ENCODE measurements around the gene SAYSD1. TPM values are rescaled to one million over a fixed set of nuclear protein-coding genes. Genes with fewer than 3 reads are reported as not detected.

SAYSD1 gene
- total RNA-seq, 2 donors from 2014 or later: 12.9 to 15.5 TPM

GRCh38 chr6:39118921-39119320 is 3.9 kb upstream of the SAYSD1 start:
- Histone ChIP-seq H3K9ac (ENCODE audit: low read depth in 2 of 2, low read length in 2 of 2) (no peak overlapping the region), H3K4me3 (no peak overlapping the region), H3K9me3 (no peaks in the 10 kb centered on the region), H3K27me3 (no peaks in the 10 kb centered on the region), H3K36me3 (no peaks in the 10 kb centered on the region), H3K4me1 (peaks cover 5% of the 10 kb centered on the region), H3K27ac (no peak overlapping the region)
- DNase-seq: no peak
- intact Hi-C loops (cut with DNase I): no loop called here
- TF ChIP-seq CTCF (IDR thresholded peaks at IDR 0.05): no peak

DNA sequence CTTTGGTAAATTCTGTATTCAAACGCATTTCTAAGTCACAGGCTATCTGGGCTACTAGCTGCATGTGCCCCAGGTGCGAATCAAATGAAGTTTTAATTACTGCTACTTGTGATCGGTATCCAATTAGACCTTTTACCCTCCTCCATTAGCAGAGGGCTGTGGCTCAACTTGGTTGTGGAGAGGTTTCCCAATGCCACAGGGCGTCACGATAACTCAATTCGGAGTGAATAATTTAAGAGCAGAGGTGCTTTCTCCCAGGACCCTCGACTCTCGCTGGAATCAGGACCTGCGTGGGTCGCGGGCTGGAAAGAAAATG is 640 bp downstream of the SAYSD1 start:
- intact Hi-C loops (cut with DNase I): no loop called here
- Histone ChIP-seq H3K27me3 (no peaks in the 10 kb centered on the region), H3K9me3 (no peaks in the 10 kb centered on the region), H3K9ac (ENCODE audit: low read depth in 2 of 2, low read length in 2 of 2) (peak overlapping the region; percentile 67 to 83), H3K36me3 (no peaks in the 10 kb centered on the region), H3K27ac (peak overlapping the region; percentile 97), H3K4me1 (peaks cover 5% of the 10 kb centered on the region), H3K4me3 (peak overlapping the region; percentile 58)
- TF ChIP-seq CTCF (IDR thresholded peaks at IDR 0.05): no peak
- no peak for DNase-seq

GRCh38 chr6:39113788-39114187 is 1.2 kb downstream of the SAYSD1 start:
- H3K4me1 ChIP-seq: peaks cover 5% of the 10 kb centered on the region
- H3K27ac ChIP-seq: no peak overlapping the region
- no peaks in the 10 kb centered on the region for H3K27me3 ChIP-seq
- H3K4me3 ChIP-seq: peak overlapping the region; percentile 58
- H3K9me3 ChIP-seq: no peaks in the 10 kb centered on the region
- intact Hi-C loops (cut with DNase I): no loop called here
- H3K36me3 ChIP-seq: no peaks in the 10 kb centered on the region
- DNase-seq: no peak
- peak overlapping the region in 1 of 2 donors; percentile 83 for H3K9ac ChIP-seq (ENCODE audit: low read depth in 2 of 2, low read length in 2 of 2)
- no peak for TF ChIP-seq CTCF (IDR thresholded peaks at IDR 0.05)

DNA sequence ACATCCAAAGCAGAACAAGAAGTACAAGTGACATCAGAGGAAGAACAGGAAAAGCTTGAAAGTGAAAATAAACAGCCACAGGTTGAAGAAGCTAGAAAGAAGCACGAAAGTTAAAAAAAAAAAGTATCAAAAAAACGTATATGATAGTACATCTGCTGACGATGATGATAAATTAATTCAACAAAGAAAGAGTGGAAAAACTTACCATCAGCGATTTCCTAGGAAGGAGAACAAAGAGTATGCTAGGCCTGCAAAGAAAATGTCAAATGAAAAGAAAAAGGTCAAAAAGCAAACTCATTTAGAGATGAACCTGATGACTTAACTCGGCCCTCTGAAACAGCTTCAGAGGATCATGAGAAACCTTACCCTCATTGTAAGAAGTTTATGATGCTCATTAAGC is 3.7 kb downstream of the SAYSD1 start:
- peaks cover 5% of the 10 kb centered on the region for H3K4me1 ChIP-seq
- no peak for DNase-seq
- TF ChIP-seq CTCF (IDR thresholded peaks at IDR 0.05): no peak
- no peaks in the 10 kb centered on the region for H3K36me3 ChIP-seq
- H3K9ac ChIP-seq (ENCODE audit: low read depth in 2 of 2, low read length in 2 of 2): no peak overlapping the region
- H3K4me3 ChIP-seq: no peak overlapping the region
- intact Hi-C loops (cut with DNase I): no loop called here
- H3K27ac ChIP-seq: no peak overlapping the region
- no peaks in the 10 kb centered on the region for H3K9me3 ChIP-seq
- no peaks in the 10 kb centered on the region for H3K27me3 ChIP-seq

GRCh38 chr6:39108041-39108839 is 6.7 kb downstream of the SAYSD1 start:
- no peak overlapping the region for H3K9ac ChIP-seq (ENCODE audit: low read depth in 2 of 2, low read length in 2 of 2)
- no peaks in the 10 kb centered on the region for H3K36me3 ChIP-seq
- no peaks in the 10 kb centered on the region for H3K27me3 ChIP-seq
- no peak overlapping the region for H3K4me3 ChIP-seq
- no peak for DNase-seq
- no peak overlapping the region for H3K27ac ChIP-seq
- H3K9me3 ChIP-seq: no peaks in the 10 kb centered on the region
- intact Hi-C loops (cut with DNase I): no loop called here
- no peaks in the 10 kb centered on the region for H3K4me1 ChIP-seq
- TF ChIP-seq CTCF (IDR thresholded peaks at IDR 0.05): no peak

All from colonic mucosa (tissue), 4 donors.